HG02870 (cell line): ENCODE data around the gene ARRDC5.
"Not testable (repeated sequence)": the region's sequence is repeated elsewhere in the genome, so short reads cannot be mapped to it uniquely, and the experiment has no call there.

Experiments used
- ATAC-seq: cut with Tn5 transposase; IDR thresholded peaks from one replicate; pipeline ENCODE4 v1.9.1; 2021; ENCODE audit warnings: mild to moderate bottlenecking, moderate library complexity; ENCODE audit not compliant: unreplicated experiment

Gene ARRDC5

DNA sequence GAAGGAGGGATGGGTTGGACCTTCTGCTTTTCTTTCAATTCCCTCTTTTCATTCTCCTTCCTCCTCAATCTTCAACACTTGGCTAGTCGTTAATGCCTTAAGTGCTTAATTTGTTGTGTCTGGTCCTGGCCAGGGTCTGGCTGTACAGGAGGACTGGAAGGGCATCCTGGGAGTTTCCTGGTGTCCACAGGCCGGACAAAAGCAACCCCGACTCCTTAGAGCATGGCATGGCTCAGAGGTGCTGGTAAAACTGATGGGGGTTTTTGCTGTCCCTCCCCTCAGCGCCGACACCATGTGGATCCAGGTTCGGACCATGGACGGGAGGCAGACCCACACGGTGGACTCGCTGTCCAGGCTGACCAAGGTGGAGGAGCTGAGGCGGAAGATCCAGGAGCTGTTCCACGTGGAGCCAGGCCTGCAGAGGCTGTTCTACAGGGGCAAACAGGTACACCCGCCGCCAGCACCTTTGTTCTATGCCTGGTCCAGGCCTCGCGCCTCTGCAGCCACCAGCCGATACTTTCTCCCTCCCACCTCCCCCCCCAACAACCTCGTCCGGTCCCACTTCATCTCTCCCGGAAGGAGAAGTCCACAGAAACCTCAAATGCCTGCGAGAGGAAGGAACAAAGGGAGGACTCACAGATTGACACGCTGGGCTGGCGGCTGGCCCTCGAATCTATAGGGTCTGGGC lies 8.0 kb upstream of the ARRDC5 start:
- no peak for ATAC-seq

DNA sequence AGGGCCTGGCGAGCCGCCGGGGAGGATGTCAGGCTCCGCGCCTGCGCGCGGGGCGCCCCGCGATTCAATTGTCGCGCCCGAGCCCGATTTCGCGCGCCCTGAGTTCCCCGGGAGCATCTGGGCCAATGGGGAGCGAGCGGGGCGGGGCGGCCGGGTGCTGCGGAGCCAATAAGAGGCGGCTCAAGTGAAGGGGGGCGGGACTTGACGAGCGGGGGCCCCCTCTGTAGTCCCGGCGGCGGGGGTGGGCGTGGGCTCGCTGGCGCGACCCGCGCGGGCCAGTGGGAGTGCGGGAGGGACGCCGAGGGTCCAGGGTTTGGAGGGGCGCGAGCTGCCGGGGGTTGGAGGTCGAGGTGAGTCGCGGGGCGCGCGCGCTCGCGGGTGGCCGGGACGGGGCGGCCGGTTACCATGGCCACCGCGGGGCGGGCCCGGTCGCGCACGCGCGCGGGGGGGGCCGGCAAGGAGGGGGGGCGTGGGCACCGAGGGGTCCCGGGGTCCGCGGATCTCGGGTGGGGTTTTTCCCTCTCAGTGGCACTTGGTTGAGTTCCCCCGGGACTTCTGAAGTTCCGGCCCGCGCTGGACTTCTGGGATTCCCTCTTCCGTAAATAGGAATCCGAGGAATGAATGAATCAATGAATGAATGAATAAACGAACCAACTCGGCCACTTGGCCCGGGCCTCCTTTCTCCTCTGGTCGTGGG lies 7.3 kb upstream of the ARRDC5 start:
- ATAC-seq: peak; percentile 69

DNA sequence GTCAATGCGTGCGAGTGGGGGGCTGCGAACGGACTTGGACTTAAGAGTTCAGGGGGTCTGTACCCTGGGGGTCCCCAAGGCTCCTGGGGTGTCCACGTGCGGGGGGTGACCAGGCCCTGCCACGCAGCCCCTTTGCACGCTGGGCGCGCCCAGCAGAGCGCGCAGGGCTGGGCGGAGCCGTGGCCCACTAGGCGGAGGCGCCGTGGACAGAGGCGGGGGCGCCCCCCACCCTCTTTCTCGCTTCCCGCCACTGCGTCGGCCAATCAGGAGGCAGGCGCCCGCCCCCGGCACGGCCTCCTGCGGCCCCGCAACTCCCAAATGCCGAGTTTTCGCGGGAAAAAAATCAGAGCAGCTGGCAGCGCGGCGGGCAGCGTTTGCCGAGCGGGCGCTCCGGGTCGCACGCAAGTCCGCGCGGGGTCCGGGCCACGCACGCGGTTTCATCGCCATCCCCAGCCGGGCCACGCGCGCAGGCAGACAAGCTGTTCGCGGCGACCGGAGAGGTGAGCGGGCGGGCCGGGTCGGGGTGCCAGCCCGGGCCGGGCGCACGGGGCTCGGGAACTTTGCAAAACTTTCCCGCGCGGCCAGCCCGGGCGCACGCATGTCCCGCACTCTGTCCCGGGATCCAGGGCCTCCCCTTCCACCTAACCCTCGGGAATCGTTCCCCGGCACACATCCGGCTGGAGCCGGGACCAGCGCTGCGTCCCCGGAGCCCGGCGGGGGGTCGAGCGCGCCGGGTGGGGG lies 6.6 kb upstream of the ARRDC5 start, which contains the start of gene UHRF1:
Gene UHRF1 (plus strand): TSS at position 346 of the 741 bp plus-strand sequence. CDS start 1,385 bp downstream, outside the sequence.
- ATAC-seq: no peak

DNA sequence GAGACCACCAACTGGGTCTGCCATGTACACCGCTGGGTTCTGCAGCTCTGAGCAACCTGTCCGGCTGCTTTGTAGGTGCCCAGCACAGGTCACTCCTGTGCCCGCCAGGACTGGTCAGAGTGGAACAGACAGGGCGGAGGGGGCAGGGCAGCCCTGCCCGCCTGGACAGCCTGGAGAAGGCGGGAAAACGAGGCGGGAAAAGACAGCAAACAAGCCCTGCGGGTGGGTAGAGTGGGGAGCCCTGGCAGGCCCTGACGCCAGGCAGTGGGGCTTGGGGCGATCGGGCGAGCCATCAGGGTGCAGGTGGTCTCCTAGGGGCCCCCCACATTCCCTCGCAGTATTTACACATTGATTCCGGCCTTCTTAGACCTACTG lies 6.1 kb upstream of the ARRDC5 start:
- ATAC-seq: no peak

GRCh38 chr19:4908360-4908759 lies 5.7 kb upstream of the ARRDC5 start:
- ATAC-seq: no peak

- no peak for ATAC-seq
Observed at GRCh38 chr19:4906963-4907362, 4.3 kb upstream of the ARRDC5 start.

GRCh38 chr19:4904481-4904880 lies 1.8 kb upstream of the ARRDC5 start:
- no peak for ATAC-seq

- not testable (repeated sequence) for ATAC-seq
Observed at GRCh38 chr19:4900879-4901278, 1.8 kb downstream of the ARRDC5 start.

DNA sequence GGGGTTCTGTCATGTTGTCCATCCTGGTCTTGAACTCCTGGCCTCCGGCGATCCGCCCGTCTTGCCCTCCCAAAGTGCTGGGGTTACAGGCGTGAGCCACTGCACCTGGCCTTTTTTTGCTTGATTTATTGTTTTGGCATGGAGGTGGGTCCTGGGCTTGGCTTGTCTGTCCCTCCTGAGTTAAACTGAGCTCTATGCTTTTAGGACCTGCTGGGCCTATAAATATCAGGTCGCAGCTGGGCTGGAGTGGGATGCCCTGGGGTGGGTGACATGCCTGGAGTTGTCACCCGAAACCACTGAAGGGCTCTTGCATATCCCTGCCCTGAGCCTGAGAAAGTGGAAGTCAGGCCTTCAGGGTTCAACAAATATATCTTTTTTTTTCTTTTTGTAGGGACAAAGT lies 5.5 kb downstream of the ARRDC5 start:
- ATAC-seq: no peak

DNA sequence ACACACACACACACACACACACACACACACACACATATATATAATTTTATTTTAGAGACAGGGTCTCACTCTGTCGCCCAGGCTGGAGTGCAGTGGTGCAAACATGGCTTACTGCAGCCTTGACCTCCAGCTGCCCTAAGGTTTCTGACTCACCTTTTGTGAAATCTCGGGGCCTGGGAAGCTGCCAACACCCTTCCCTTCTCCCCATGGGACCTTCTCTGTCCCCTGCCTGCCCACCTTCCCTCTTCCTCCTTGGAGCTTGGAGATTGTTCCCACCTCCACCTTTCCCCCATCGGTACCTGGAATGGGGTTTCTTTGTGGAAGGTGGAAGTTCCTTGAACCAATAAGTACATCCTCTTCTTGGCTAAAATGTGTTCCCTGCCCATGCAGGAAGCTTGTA lies 6.3 kb downstream of the ARRDC5 start:
- no peak for ATAC-seq

GRCh38 chr19:4892962-4893361 lies 9.7 kb downstream of the ARRDC5 start:
- ATAC-seq: not testable (repeated sequence)

GRCh38 chr19:4891066-4891465 lies 11.6 kb downstream of the ARRDC5 start:
- ATAC-seq: no peak

DNA sequence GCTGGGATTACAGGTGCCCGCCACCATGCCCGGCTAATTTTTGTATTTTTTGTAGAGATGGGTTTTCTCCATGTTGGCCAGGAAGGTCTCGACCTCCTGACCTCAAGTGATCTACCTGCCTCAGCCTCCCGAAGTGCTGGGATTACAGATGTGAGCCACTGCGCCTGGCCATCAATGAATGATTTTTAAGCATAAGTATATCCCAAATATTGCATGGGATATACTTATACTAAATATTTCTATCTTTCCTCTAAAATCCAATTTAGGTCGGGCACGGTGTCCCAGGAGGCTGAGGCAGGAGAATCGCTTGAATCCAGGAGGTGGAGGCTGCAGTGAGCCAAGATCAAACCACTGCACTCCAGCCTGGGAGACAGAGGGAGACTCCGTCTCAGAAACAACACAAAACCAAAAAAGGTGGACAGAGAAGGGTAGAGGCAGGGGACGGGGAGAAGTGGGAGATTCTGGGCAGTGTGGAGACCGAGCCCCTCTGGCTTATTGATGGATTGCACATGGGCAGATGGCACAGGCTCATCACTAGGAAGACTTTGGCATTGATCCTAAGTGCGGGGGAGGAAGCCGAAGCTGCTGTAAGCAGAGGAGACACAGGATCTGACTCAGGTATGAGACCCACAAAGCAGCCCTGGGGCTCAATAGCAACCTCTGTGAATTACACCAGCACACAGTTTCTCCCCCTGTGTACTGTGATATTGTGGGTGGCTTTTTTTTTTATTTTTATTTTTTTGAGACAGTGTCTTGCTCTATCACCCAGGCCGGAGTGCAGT lies 13.5 kb downstream of the ARRDC5 start:
- ATAC-seq: no peak

GRCh38 chr19:4887803-4888202 lies 14.9 kb downstream of the ARRDC5 start:
- not testable (repeated sequence) for ATAC-seq

DNA sequence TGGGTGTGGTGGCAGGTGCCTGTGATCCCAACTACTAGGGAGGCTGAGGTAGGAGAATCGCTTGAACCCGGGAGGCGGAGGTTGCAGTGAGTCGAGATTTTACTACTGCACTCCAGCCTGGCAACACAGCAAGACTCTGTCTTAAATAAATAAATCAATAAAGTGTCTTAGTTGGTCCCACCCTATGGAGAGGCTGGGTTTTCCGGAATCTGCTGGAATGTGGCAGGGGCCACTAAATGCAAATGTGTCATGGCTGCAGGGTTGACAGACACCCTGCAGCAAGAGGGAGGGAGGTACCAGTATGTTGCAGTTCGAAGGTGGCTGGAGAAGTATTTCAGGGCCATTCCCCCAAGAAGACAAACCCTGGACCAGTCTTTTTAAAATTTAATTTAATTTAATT lies 17.7 kb downstream of the ARRDC5 start:
- ATAC-seq: not testable (repeated sequence)

GRCh38 chr19:4882874-4883273 lies 19.8 kb downstream of the ARRDC5 start:
- ATAC-seq: not testable (repeated sequence)

DNA sequence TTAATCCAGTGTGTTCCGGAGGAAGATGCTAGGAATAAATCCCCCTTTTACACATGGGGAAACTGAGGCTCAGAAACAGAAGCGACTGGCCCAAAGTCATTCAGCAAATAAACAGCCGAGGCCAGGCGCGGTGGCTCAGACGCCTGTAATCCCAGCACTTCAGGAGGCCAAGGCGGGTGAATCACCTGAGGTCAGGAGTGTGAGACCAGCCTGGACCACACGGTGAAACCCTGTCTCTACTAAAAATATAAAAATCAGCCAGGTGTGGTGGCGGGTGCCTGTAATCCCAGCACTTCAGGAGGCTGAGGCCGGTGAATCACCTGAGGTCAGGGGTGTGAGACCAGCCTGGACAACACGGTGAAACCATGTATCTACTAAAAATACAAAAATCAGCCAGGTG lies 23.7 kb downstream of the ARRDC5 start:
- ATAC-seq: no peak

DNA sequence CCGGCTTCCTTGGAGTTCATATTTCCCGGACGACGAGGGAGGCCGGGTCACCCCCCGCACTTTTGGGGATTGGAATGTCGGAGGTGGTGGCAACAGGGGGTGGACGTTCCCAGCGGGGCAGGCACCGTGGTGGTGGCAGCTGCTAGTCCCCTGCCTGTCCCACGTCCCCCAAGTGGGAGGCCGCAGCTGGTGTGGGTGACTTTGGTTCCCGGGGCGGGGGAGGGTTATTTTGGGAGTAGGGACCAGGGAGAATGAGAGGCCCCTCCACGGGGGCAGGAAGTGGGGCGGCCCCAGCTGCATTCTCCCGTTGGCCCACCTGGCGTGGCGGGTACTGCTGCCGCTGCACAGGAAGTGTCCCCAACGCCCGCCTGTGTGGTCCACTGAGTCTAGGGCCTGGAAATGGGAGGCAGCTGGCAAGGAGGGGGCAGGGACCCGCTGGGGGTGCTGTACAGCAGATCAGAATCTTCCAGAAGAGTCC lies 24.2 kb downstream of the ARRDC5 start:
- no peak for ATAC-seq

- no peak for ATAC-seq
Observed at GRCh38 chr19:4877753-4878490, 24.8 kb downstream of the ARRDC5 start.

GRCh38 chr19:4873930-4874329 lies 28.8 kb downstream of the ARRDC5 start:
- no peak for ATAC-seq
